GM18519 (cell line): Measurements from ENCODE around the gene NOD1.
A peak's percentile ranks its signal among the peaks of the same experiment; 100 is the strongest.

Experiments used
- ATAC-seq: cut with Tn5 transposase; IDR thresholded peaks from one replicate; pipeline ENCODE4 v1.9.1; 2021; ENCODE audit warnings: mild to moderate bottlenecking, moderate library complexity; ENCODE audit not compliant: unreplicated experiment, low FRiP score

Gene NOD1

GRCh38 chr7:30450983-30451497 lies 27.5 kb downstream of the NOD1 start:
- ATAC-seq = no peak

GRCh38 chr7:30450240-30450982 lies 28.2 kb downstream of the NOD1 start:
- ATAC-seq = no peak

GRCh38 chr7:30448461-30449189 lies 30.0 kb downstream of the NOD1 start:
- ATAC-seq = no peak

- ATAC-seq = no peak
Measured at GRCh38 chr7:30447466-30447865, 31.1 kb downstream of the NOD1 start.

- no peak for ATAC-seq
Measured at GRCh38 chr7:30446266-30446665, 32.3 kb downstream of the NOD1 start.

GRCh38 chr7:30445770-30446169 lies 32.8 kb downstream of the NOD1 start:
- ATAC-seq = peak; percentile 89

- ATAC-seq = no peak
Measured at GRCh38 chr7:30437823-30438574, 40.6 kb downstream of the NOD1 start.

- ATAC-seq = no peak
Measured at GRCh38 chr7:30436518-30436917, 42.1 kb downstream of the NOD1 start.

GRCh38 chr7:30436046-30436445 lies 42.5 kb downstream of the NOD1 start:
- no peak for ATAC-seq

GRCh38 chr7:30434140-30434799 lies 44.3 kb downstream of the NOD1 start:
- ATAC-seq = no peak

GRCh38 chr7:30433506-30433905 lies 45.1 kb downstream of the NOD1 start:
- ATAC-seq = no peak

- no peak for ATAC-seq
Measured at GRCh38 chr7:30433082-30433481, 45.5 kb downstream of the NOD1 start.

- ATAC-seq = no peak
Measured at GRCh38 chr7:30430777-30431176, 47.8 kb downstream of the NOD1 start.

GRCh38 chr7:30430276-30430675 lies 48.3 kb downstream of the NOD1 start:
- no peak for ATAC-seq

- no peak for ATAC-seq
Measured at GRCh38 chr7:30429156-30429530, 49.4 kb downstream of the NOD1 start.

- ATAC-seq = no peak
Measured at GRCh38 chr7:30428246-30429155, 50.1 kb downstream of the NOD1 start.

- no peak for ATAC-seq
Measured at GRCh38 chr7:30427296-30428070, 51.1 kb downstream of the NOD1 start.

GRCh38 chr7:30424506-30424905 lies 54.1 kb downstream of the NOD1 start:
- ATAC-seq = no peak
